ENCODE data around the gene ATP9B.

Gene ATP9B

DNA sequence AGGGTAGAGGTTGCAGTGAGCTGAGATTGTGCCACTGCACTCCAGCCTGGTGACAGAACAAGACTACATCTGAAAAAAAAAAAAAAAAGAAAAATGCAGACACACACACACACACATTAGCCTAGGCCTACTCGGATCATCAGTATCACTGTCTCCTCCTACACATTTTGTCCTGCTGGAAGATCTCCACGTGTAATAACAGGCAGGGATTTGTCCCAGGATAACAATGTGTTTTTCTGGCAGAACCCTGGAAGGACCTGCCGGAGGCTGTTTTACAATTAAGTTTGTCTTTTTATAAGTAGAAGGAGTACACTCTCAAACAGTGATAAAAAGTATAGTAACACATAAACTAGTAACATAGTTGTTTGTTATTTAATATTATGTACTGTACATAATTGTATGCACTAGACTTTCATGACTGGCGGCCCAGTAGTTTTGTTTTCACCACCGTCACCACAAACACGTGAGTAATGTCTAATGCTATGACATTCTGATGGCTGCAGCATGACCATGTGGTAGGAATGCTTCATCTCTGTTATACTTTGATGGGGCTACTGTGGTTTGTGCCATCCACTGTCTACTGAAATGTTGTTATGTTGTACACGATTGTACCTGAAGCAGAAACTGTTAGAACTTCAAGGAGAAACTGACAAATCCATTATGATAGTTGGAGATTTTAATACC lies 130.6 kb downstream of the ATP9B start:
- no peak for DNase-seq

DNA sequence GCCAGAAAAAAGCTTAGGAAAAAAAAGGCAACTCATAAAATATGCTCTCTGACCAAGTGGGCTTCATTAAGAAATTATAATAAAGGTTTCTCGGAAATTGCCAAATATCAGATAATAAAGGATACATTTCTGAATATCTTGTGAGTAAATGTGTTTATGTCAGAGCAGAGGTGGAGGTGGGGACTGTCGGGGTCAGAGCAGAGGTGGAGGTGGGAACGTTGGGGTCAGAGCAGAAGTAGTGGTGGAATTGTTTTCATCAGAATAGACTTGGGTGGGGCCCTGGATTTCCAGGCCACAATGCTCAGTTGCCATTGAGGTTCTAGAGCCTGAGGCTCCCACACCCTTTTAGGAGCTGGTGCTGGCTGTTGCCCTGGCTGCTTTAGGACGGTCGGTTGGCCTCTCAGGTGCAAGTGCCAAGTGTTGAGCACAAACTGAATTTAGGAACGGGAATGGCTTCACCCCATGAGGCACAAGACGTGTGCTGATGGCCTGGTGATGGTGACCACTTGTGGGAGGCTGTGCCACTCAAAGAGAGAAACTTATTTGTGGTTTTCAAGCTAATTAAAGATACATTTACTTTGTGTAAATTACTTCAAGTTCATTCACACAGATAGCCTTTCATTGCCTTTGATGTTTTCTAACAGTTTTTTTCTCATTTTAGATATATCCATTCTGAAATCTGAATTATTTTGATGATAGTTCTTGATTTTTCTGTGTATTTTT lies 131.5 kb downstream of the ATP9B start:
- DNase-seq = peak in 47 of 56 donors; percentile 12 to 91 (median 47)

DNA sequence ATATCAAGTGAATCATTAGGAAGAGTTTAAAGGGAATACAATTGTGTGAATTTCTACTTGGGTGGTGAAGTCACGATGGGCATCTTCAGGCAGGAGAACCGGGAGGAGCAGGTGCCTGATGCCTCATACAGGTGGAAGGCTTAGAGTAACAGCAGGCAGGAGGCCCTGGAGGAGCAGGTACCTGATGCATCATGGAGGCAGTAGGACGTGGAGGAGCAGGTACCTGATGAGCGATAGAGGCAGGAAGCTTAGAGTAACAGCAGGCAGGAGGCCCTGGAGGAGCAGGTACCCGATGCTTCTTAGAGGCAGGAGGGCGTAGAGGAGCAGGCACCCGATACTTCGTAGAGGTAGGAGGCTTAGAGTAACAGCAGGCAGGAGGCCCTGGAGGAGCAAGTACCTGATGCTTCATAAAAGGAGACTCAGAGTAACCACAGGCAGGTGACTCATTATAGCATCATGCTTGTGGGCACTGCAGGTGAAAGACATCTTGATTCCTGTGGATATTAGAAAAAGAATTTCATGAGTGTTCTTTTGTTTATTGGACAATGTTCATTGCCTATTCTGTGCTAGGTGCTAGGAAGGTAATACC lies 133.9 kb downstream of the ATP9B start:
- DNase-seq = no peak

DNA sequence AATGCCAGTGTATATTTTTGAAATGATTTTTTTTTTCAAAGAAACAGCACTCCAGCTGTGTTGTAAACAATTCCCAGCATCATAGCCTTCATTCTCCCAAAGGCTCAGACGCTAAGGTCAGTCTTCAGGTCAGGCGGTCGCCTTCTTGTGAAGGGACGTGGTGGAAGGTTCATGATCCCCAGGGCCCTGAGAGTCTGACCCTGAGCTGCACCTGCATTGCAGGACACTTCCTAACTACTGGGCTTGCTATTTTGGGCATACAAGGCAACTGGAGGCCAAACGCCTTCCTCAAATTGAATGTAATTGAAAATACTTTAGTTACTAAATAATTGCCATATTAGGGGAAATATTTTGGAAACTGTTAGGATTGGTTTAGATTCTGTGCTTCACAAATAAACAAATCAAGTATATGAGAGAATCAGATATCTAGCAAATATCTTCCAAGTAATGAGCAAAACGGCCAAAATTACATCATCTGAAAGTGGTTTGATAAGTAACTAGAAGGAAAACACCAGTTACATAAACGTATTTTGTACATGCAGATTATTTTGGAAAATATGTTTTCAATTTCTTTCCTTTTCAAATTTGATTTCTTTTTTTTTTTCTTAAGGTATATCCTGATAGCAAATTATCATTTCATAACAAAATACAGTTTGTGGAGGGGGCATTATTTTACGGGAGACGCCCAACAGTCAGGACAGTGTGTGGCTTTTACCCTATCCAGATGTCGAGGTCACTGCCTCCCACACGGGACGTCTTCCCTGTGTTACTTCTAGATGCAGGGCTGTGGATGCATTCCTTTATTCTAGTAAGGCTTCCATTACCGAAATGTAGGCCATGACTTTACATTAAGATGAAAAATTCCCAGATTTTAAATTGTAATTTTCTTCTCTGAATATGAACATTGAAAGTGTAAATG lies 136.0 kb downstream of the ATP9B start:
- DNase-seq = no peak

DNA sequence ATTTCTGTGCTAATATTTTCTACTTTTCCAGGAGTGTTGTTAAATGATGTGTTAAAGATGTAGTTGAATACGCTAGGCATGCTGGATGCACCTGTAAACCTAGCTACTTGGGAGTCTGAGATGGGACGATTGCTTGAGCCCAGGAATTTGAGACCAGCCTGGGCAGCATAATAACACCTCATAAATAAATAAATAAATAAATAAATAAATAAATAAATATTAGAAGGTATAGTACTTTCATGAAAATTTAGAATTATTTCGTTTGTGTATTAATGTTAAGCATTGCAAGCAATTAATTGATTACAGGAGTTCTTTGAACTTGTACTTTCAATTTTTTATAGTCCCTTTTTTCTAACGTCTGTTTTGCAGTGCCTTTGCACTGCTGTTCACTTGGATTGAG lies 137.2 kb downstream of the ATP9B start:
- DNase-seq = no peak

DNA sequence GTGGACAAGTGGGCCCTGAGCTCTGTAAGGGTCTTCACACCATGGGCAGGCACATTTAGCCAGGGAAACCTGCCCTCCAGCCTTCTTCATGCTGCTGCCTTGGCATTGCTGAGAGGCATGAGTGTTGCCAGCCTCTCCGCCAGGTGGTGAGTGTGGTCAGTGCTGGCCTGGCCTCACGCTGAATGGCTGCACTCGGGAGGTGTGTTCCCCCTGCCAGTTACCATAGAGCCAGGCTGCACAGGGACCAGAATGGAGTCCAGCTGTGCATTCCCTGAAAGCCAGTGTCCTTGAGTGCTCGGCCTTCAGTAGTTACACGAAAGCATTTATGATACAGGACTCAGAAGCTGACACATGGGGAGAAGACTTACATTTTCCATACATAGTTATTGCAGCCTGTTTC lies 139.7 kb downstream of the ATP9B start:
- no peak for DNase-seq

DNA sequence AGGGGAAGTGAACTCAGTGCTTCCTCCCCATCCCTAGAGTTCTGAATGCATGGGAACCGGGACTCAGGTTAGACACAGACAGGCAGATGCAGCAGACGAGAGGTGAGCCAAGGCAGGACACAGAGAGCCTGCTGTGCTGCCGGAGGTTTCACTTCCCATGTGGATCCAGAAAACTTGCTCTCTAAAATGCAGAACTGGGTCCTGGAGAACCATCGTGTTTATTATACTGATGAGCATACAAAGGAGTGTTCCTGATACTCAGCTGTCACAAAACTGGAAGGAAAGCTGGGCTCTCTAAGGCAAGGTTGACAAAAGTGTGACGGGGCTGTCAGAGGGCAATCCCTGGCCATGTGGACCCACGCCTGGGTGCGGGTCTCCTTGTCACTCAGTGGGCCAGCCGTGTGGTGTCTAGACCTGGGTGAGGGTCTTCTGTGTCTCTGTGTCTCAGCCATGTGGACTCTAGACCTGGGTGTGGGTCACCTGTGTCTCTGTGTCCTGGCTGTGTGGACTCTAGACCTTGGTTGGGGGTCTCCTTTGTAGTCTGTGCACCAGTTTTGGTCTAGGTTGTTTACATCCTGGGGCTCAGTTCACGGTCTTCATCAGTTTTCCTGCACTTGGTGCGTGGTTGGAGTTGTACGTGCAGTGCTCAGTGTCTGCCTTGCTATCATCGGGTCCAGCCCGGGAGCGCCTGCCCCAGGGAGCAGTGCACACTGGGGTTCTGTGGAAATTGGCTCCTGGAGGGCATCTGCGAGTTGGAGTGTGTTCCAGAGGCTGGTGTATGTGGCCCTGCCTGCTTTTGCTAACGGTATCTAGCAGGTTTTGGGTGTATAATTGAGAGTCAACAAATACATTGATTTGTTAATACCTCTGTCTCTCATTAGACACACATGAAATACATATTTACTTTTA lies 141.1 kb downstream of the ATP9B start:
- no peak for DNase-seq

DNA sequence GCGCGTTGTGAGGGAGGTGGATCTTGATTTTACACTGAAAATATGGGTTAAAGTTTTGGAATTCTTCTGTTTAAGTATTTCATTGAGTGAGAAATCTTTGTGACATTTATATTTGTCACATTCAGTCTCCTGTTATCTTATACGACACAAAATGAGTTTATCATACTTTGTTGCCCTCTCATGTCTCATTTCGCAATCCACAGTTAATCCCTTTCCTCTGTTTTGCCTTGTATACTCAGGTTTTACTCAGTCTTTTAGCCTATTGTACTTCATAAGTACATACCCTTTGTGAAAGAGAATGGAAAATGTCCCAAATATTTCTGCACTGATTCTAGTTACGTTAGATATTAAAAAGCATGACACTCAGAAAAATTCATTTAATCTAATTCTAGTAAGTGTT lies 142.7 kb downstream of the ATP9B start:
- DNase-seq = no peak

DNA sequence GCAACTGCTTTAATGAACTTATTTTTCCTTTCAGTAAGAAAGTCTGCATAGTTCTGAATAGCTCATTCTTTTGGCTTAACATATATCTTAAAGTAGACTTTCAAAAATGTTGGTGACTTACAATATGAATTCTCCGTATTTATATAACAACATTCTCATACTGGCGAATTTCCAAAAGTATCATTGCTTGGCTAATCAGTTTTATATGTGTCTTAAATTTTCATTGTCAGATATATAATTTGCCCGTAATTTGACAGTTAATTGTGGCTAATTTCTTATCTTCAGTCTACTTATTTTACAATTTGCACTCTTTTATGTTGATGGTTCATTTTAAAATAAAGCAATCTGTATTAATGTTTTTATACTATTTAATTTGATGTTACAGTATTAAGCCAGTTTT lies 144.9 kb downstream of the ATP9B start:
- no peak for DNase-seq

DNA sequence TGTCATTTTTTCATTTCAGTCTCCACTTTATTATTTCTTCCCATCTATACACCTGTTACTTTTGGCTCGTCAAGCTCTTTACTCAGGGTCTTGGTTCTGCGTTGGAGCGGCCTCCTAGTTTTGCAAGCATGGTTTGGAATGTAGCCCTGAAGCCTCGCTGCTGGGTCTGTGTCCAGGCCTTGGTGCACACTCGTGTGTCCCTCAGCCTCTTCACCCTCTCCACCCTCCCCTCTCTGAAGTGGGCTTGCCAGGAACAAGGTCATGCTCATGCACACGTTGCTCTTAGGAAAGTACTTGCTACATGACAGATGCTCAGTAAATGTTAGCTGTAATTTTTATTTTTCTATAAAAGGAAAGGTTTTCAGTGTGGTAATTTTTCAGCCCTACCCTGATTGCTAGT lies 147.0 kb downstream of the ATP9B start:
- DNase-seq = no peak

DNA sequence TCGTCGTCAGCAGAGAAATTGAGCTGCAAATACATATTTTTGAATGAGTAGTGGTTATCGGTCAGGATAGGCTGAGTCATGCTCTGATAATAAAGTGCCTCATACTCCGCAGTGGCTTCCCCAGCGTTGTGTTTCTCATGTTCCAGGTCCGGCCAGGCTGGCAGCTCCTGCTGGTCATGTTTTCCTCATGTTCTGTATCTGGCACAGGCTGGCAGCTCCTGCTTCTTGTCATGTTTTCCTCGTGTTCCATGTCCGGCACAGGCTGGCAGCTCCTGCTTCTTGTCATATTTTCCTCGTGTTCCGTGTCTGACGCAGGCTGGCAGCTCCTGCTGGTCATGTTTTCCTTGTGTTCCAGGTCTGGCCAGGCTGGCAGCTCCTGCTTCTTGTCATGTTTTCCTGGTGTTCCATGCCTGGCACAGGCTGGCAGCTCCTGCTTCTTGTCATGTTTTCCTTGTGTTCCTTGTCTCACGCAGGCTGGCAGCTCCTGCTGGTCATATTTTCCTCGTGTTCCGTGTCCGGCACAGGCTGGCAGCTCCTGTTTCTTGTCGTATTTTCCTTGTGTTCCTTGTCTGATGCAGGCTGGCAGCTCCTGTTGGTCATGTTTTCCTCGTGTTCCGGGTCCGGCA lies 148.9 kb downstream of the ATP9B start:
- DNase-seq = peak in 20 of 56 donors; percentile 19 to 84 (median 42)

DNA sequence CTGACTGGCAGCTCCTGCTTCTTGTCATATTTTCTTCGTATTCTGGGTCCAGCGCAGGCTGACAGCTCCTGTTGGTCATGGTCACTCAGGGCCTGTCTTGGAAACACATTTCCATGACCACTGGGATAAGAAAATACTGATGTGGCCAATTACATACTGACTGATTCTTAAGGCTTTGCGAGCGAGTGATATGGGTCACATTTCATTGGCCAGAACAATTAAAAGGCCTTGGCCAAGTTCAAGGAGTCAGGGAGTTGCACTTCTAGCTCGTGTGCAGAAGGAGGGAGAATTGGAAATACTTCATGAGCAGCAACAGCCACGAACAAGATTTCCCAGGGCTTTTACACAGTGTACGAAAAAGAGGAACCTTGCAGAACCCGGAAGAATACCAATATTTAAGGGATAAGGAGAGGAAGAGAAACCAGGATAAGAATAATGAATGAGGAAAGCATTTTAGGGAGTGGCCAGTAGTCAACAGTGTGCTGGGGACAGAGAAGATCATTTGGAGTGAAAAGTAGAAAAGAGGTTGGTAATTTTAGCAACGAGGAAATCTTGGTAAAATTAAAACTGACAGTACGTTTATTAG lies 149.5 kb downstream of the ATP9B start:
- DNase-seq = no peak

DNA sequence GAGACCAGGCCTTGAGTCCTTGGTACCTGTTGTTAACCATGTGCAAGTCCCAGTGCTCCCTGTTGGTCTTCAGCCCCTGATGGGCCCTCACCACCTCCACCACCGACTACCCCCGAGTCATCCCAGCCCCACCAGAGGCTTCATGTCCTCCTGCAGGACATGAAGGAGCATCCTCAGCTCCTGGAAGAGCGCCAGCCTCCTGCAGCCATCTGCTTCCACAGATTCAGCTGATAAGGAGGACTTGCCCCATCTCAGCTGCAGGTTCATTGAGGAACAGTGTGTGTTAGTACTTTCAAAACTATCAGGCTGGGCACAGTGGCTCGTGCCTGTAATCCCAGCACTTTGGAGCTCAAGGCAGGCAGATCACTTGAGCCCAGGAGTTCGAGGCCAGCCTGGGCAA lies 151.9 kb downstream of the ATP9B start:
- no peak for DNase-seq

DNA sequence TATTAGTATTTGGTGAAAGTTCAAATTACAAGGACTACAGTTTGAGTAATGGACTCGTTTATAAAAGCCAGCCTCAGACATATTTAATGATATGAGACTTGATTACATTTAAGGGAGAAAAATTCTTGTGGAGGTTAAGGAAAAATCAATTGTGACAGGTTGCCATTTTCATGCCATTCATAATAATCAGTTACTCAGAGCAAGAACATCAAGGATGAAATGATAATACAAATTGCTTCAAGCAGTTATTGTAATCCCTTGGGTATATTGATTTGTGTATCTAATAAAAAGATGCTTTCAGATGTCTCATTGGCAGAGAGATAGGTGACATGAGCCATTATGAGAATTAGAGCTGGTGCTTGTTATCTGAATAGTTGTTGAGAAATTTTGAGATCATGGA lies 153.6 kb downstream of the ATP9B start:
- no peak for DNase-seq

DNA sequence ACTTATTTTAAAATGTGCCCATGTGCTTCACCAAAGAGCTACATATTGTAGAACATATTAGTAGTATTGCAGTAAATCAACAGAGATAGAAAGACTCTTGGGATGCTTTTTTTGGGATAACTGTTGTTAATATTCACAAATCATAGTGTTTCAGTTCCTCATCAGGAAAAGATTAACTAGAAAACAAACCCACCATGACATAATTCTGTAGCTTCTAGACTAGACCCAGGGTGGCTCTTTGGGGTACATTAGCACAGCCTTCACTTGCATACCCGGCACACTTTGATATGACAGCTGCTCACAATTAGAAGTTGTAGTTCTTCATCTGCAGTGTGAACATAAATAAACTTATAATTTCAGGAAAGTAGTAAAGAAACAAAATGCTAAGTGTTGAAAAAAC lies 154.2 kb downstream of the ATP9B start:
- DNase-seq = no peak

DNA sequence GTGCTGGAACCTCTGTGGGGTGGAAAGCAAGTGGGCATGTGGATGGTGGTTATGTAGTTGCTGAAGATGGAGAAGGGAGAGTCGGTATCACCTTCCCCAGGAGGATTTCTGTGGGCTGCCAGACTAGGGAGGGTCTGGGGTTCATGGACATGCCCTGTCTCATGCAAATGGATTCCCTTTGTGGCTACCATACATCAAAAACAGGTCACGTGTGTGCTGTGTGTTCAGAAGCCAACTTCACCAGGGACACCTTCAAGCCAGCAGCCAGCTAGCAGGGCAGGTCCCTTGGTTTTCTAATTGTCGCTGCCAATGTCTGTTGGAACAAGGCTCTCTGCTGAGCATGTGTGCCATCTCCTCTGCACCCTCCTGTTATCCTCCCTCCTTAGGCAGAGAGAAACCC lies 155.2 kb downstream of the ATP9B start:
- DNase-seq = no peak

DNA sequence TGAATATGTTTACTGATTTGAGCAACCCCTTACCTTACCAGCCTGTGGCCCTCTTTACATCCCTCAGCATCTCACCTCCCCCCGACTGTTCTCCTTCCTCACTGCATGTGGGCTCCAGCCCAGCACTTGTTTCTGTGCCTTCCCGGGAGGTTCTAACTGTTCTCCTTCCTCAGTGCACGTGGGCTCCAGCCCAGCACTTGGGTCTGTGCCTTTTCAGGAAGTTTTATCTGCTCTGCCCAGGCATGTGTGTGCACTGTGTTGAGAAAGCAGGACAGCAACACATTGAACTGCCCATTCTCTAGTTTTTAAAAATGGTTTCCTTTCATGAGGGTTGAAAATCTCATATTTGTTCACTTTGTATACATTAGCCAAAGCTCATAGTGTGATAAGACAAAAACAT lies 158.4 kb downstream of the ATP9B start:
- DNase-seq = no peak

DNA sequence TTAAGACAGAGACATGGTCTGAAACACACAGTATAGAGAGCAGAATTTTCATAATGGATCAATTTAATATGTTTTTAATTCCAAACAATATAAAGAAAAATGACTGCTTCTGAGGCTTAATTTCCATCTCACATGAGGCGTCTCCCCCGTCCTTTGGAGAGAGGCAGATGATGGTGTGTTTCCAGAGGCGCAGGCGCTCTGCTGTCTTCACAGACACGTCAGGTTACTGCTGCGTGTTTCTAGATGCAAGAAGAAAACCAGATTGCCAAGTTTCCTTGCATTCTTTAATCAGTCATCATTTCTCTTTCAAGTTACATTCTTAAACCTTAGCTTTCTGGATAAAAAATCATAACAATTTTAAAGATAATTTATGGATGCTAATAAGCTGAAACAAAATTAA lies 160.2 kb downstream of the ATP9B start:
- DNase-seq = no peak

DNA sequence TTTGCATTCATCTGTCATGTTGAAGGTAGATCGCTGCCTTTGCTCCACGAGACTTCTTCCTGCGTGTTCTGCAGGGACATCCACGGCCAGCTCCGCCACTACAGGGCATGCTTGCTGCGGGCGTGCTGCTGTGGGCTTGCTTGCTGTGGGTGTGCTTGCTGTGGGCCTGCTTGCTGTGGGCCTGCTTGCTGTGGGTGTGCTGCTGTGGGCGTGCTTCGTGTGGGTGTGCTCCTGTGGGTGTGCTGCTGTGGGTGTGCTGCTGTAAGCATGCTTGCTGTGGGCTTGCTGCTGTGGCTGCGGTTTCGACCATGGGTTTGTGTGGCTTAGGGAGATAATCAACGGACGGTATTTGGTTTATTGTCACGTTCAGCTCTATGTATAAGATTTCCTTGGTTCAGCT lies 165.2 kb downstream of the ATP9B start:
- DNase-seq = no peak

DNA sequence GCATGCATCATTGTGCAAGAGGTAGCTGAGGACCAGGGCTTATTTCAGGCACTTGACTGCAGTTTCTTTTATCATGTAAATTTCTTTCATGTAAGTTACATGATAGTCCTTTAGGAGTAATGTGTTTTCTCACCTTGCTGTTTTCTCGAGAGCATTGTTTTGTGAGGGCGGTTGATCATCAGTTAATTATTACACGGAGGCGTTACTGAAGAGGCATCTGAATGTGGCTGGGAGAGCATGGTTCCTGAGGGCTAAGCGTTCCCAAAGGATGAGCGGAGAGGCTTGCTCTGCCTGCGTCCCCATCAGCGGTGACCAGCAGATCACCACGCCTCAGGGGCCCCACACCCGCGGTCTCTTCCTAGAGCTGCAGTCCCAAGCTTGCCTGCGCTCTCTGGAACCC lies 170.4 kb downstream of the ATP9B start:
- no peak for DNase-seq

All from amygdala (tissue), 56 donors.